ENCODE measurements around the gene C2orf42.

- TF ChIP-seq, protein P1, sequence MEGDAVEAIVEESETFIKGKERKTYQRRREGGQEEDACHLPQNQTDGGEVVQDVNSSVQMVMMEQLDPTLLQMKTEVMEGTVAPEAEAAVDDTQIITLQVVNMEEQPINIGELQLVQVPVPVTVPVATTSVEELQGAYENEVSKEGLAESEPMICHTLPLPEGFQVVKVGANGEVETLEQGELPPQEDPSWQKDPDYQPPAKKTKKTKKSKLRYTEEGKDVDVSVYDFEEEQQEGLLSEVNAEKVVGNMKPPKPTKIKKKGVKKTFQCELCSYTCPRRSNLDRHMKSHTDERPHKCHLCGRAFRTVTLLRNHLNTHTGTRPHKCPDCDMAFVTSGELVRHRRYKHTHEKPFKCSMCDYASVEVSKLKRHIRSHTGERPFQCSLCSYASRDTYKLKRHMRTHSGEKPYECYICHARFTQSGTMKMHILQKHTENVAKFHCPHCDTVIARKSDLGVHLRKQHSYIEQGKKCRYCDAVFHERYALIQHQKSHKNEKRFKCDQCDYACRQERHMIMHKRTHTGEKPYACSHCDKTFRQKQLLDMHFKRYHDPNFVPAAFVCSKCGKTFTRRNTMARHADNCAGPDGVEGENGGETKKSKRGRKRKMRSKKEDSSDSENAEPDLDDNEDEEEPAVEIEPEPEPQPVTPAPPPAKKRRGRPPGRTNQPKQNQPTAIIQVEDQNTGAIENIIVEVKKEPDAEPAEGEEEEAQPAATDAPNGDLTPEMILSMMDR (IDR thresholded peaks at IDR 0.05; ENCODE audit: low read depth, low read length) = no peak
- TF ChIP-seq POLR2A (IDR thresholded peaks at IDR 0.05; ENCODE audit: extremely low read depth, insufficient read length) = no peak
- TF ChIP-seq, protein P2, sequence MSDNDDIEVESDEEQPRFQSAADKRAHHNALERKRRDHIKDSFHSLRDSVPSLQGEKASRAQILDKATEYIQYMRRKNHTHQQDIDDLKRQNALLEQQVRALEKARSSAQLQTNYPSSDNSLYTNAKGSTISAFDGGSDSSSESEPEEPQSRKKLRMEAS (IDR thresholded peaks at IDR 0.05; ENCODE audit: low read depth, low read length) = no peak
- TF ChIP-seq MYC (IDR thresholded peaks at IDR 0.05; ENCODE audit: low read depth, low read length) = 0 out of 2 replicates have a peak, but pooled peaks have one; percentile 0
These were observed 57.7 kb downstream of the C2orf42 start for GRCh38 chr2:70133127-70133452.

Data from NB4 (cell line).